AG04450 (cell line): ENCODE measurements around the gene GLB1L. TPM values are rescaled to one million over a fixed set of nuclear protein-coding genes. Genes with fewer than 3 reads are reported as not detected.

Source experiments
- CTCF ChIA-PET: fragments of 300-600, 350-600 bp; formaldehyde crosslinking; extraction: SDS; loops from one replicate; lab custom pipeline; 2022; ENCODE audit warnings: antibody characterized with exemption, inconsistent platforms; lab: Charles Lee
- POLR2A ChIA-PET: fragments of 350-600 bp; formaldehyde crosslinking; extraction: SDS; loops from one replicate; lab custom pipeline; 2021; ENCODE audit warnings: antibody characterized with exemption, inconsistent platforms; lab: Yijun Ruan, JAX
- DNase-seq: peaks from one replicate; pipeline ENCODE4 v3.0.0-alpha.2; 2011; ENCODE audit warnings: low read depth, low spot score
- H3K27ac ChIP-seq: one replicate; pipeline ENCODE4 v1.5.1; 2012; ENCODE audit warnings: low read depth, low read length, control low read depth
- H3K27me3 ChIP-seq: one replicate; pipeline ENCODE4 v1.6.0; 2012; ENCODE audit warnings: low read length; ENCODE audit not compliant: control insufficient read depth, insufficient read depth
- H3K4me3 ChIP-seq: 2 replicates; pipeline ENCODE4 v1.5.1; 2011; ENCODE audit warnings: mild to moderate bottlenecking, low read depth, low read length, control low read depth
- H3K9me3 ChIP-seq: 2 replicates; pipeline ENCODE4 v1.5.1; 2012; ENCODE audit warnings: low read length; ENCODE audit not compliant: control insufficient read depth, insufficient read depth
- CTCF ChIP-seq: IDR thresholded peaks from 2 replicates; pipeline ENCODE4 v1.5.1; 2011; ENCODE audit warnings: low read depth, low read length, control low read depth, inconsistent platforms
- polyA plus RNA-seq: library from polyadenylated mRNA; depleted of rRNA; stranded (reverse); fragments of >200 nt; gene quantifications from 2 replicates; pipeline ENCODE4 v1.2.3, GENCODE V29; 2011

The GLB1L gene
- polyA plus RNA-seq, 1 experiment, result 9.6 TPM

GRCh38 chr2:219248845-219249202 is 3.6 kb upstream of the GLB1L start:
- peak overlapping the region; percentile 90 for H3K27ac ChIP-seq
- no peak for DNase-seq
- ChIA-PET POLR2A (interaction anchor here (0.8 to 1.6 kb wide), 2 partner anchors 30 to 43 kb away, joined by 3 to 9 read pairs; partner anchors contain the start of gene ABCB6), CTCF (interaction anchor here (1.5 to 3.5 kb wide), 4 partner anchors 25 to 47 kb away, joined by 5 to 24 read pairs (median 15); partner anchors contain the start of gene DNAJB2)
- no peaks in the 10 kb centered on the region; the same call in 1 of the 2 replicates for H3K9me3 ChIP-seq
- no peaks in the 10 kb centered on the region for H3K27me3 ChIP-seq
- H3K4me3 ChIP-seq, result no peak overlapping the region
- no peak for TF ChIP-seq CTCF

GRCh38 chr2:219247678-219248642 is 2.7 kb upstream of the GLB1L start:
- no peak for DNase-seq
- CTCF ChIA-PET, result interaction anchor here (1.3 to 3.5 kb wide), 5 partner anchors 26 to 128 kb away, joined by 5 to 24 read pairs (median 7); partner anchors contain the start of gene DNAJB2
- TF ChIP-seq CTCF, result no peak
- POLR2A ChIA-PET, result interaction anchor here (0.6 kb wide), 1 partner anchor 40 kb away, joined by 3 read pairs; no protein-coding TSS in a partner anchor
- no peak overlapping the region for H3K4me3 ChIP-seq
- H3K27me3 ChIP-seq, result no peaks in the 10 kb centered on the region
- peak overlapping the region; percentile 90 for H3K27ac ChIP-seq
- no peaks in the 10 kb centered on the region; the same call in 1 of the 2 replicates for H3K9me3 ChIP-seq

GRCh38 chr2:219246559-219246958 is 1.3 kb upstream of the GLB1L start:
- Histone ChIP-seq H3K27ac (no peak overlapping the region), H3K27me3 (no peaks in the 10 kb centered on the region), H3K9me3 (no peaks in the 10 kb centered on the region; the same call in 1 of the 2 replicates), H3K4me3 (no peak overlapping the region)
- POLR2A ChIA-PET, result interaction anchor here (2.3 kb wide), 1 partner anchor 32 kb away, joined by 11 read pairs; the partner anchor contains the start of gene DNAJB2
- no peak for TF ChIP-seq CTCF
- no peak for DNase-seq
- CTCF ChIA-PET, result interaction anchor here (1.2 to 3.0 kb wide), 4 partner anchors 31 to 157 kb away, joined by 3 to 24 read pairs (median 14); partner anchors contain the start of gene DNAJB2

- DNase-seq, result no peak
Measured at GRCh38 chr2:219245899-219246230, 621 bp upstream of the GLB1L start.

More at GRCh38 chr2:219245899-219246230, 621 bp upstream of the GLB1L start:
- Histone ChIP-seq H3K4me3 (peak overlapping the region; percentile 97), H3K27ac (peak overlapping the region; percentile 70), H3K9me3 (no peaks in the 10 kb centered on the region; the same call in 1 of the 2 replicates), H3K27me3 (no peaks in the 10 kb centered on the region)
- CTCF ChIA-PET, result interaction anchor here (0.6 to 3.0 kb wide), 6 partner anchors 32 to 296 kb away, joined by 3 to 24 read pairs (median 6); partner anchors contain the start of gene DNAJB2
- POLR2A ChIA-PET, result interaction anchor here (1.4 to 2.3 kb wide), 2 partner anchors 33 to 39 kb away, joined by 8 to 11 read pairs; partner anchors contain the start of genes DNAJB2 and ZFAND2B
- TF ChIP-seq CTCF, result no peak
